Common myeloid progenitor, CD34-positive (primary cell): ENCODE measurements around the gene ITPR3.
A peak's percentile ranks its signal among the peaks of the same experiment; 100 is the strongest.

Experiments
- CTCF ChIA-PET: fragments of 350-600 bp; sonication (Branson Sonifier 250); formaldehyde crosslinking; loops from one replicate; lab custom pipeline; 2021; ENCODE audit warnings: antibody characterized with exemption; lab: Charles Lee
- POLR2A ChIA-PET: fragments of 350-600 bp; sonication (Branson Sonifier 250); formaldehyde crosslinking; loops from one replicate; lab custom pipeline; 2021; ENCODE audit warnings: antibody characterized with exemption; lab: Charles Lee
- DNase-seq, 3 donors: peaks; one replicate each; pipeline versions ENCODE4 v3.0.0 to v3.0.0-alpha.2; 2013
- H3K27ac ChIP-seq, 2 experiments: 1 replicate in 1 of 2; 2 replicates in 1 of 2; pipeline ENCODE4 v1.7.0; 2013; ENCODE audit warnings: inconsistent platforms in 2 of 2, low read length in 2 of 2, mild to moderate bottlenecking in 2 of 2, low read depth in 1 of 2, moderate library complexity in 1 of 2; ENCODE audit not compliant: severe bottlenecking in 2 of 2, insufficient read depth in 1 of 2, poor library complexity in 1 of 2
- H3K27me3 ChIP-seq, 5 experiments: replicated peaks in 2 of 5; 1 replicate in 3 of 5; 2 replicates in 2 of 5; pipeline versions ENCODE4 v1.6.1 to v1.7.0; 2013; ENCODE audit warnings: low read length in 4 of 5, mild to moderate bottlenecking in 2 of 5, moderate library complexity in 2 of 5, inconsistent platforms in 1 of 5; ENCODE audit not compliant: insufficient read depth in 5 of 5, control insufficient read depth in 4 of 5
- H3K36me3 ChIP-seq, 4 experiments: 1 replicate in 2 of 4; 2 replicates in 2 of 4; pipeline versions ENCODE4 v1.6.1 to v1.7.0; 2013; ENCODE audit warnings: low read length in 3 of 4, control low read depth in 1 of 4, mild to moderate bottlenecking in 1 of 4; ENCODE audit not compliant: control insufficient read depth in 4 of 4, insufficient read depth in 4 of 4
- H3K4me1 ChIP-seq, 4 experiments: 1 replicate in 3 of 4; 2 replicates in 1 of 4; pipeline versions ENCODE4 v1.6.1 to v1.7.1; 2013; ENCODE audit warnings: low read length in 3 of 4, mild to moderate bottlenecking in 3 of 4, control low read depth in 1 of 4, inconsistent platforms in 1 of 4, moderate library complexity in 1 of 4; ENCODE audit not compliant: control insufficient read depth in 4 of 4, insufficient read depth in 4 of 4; ENCODE audit errors: control extremely low read depth in 1 of 4
- H3K4me3 ChIP-seq, 7 experiments: 1 replicate in 4 of 7; 2 replicates in 3 of 7; pipeline versions ENCODE4 v1.5.1 to v1.7.0; 2013; ENCODE audit warnings: mild to moderate bottlenecking in 7 of 7, low read length in 6 of 7, moderate library complexity in 6 of 7, inconsistent platforms in 2 of 7, low read depth in 2 of 7, control low read depth in 1 of 7; ENCODE audit not compliant: insufficient read depth in 4 of 7, control insufficient read depth in 1 of 7; ENCODE audit errors: extremely low read depth in 1 of 7
- H3K9me3 ChIP-seq, 5 experiments: 1 replicate in 4 of 5; 2 replicates in 1 of 5; pipeline versions ENCODE4 v1.6.1 to v1.7.1; 2013; ENCODE audit warnings: low read length in 4 of 5, mild to moderate bottlenecking in 2 of 5, inconsistent platforms in 1 of 5, low read depth in 1 of 5, moderate library complexity in 1 of 5; ENCODE audit not compliant: control insufficient read depth in 4 of 5, insufficient read depth in 2 of 5; ENCODE audit errors: control extremely low read depth in 1 of 5
- WGBS: methylation state at CpG from one replicate; pipeline ENCODE4 v1.1.5; 2013; ENCODE audit not compliant: insufficient coverage; 5-methylcytosine and 5-hydroxymethylcytosine counted together

The ITPR3 gene

DNA sequence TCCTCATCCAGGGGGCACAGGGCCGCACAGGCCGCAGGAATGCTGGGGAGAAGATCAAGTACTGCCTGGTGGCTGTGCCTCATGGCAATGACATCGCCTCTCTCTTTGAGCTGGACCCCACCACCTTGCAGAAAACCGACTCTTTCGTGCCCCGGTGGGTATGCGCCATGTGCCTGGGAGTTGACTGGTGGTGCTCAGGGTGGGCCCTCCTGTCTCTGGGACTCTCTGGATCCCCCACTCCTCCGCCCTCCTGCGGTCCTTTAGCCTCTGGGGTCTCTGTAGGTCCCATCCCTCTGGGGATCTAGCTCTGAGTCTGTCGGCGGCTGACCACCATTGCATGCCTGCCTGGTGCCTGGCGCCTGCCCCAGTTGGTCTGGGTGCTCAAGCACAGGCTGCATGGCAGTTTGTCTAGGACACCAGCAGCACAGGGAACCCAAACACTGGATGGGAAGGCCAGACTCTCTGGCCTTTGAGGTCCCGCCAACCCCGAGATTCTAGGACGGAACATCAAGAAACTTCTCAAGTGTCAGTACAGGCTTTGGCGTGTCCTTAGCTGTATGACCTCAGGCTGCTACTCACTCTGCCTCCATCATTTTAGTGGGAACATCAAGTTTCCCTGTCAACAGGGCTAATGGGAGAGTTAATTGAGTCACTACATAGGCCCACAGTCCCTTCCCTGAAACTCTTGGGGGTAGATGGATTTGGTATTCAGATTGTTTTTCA is 42.8 kb downstream of the ITPR3 start:
- no peaks in the 10 kb centered on the region for H3K9me3 ChIP-seq
- H3K36me3 ChIP-seq = peaks cover 0 to 14% (median 2%) of the 10 kb centered on the region in 4 experiments
- 96% methylated on average over 16 of the region's 16 CpGs for WGBS
- H3K4me3 ChIP-seq = no peak overlapping the region
- no peak for DNase-seq
- H3K27ac ChIP-seq = no peak overlapping the region
- ChIA-PET POLR2A (no interaction called here), CTCF (interaction anchor here (1.0 to 4.0 kb wide), 2 partner anchors 37 to 39 kb away, joined by 3 to 17 read pairs; no protein-coding TSS in a partner anchor)
- H3K4me1 ChIP-seq = no peaks in the 10 kb centered on the region
- H3K27me3 ChIP-seq = peaks cover 0 to 2% (median 0%) of the 10 kb centered on the region in 5 experiments

DNA sequence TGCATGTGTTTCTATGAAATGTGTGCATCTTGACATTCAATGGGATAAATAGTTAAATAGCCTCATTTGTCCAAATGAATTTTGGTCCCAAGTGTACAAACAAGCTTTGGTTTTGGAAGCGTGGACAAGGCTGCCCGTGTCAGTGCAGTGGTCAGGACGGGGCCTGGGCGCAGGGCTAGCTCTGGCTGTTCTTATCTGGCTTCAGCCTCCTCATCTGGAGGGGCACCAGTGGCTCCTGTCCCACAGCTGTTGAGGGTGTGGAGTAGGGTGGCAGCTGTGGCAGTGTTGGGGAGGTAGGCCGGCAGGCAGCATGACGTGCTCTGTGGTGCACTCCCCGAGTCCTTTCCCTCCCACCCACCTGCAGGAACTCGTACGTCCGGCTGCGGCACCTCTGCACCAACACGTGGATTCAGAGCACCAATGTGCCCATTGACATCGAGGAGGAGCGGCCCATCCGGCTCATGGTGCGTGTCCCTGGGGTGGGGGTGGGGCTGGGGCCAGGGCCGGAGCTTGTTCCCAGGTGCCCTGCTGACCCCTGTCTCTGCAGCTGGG is 43.5 kb downstream of the ITPR3 start:
- no peaks in the 10 kb centered on the region for H3K9me3 ChIP-seq
- H3K4me3 ChIP-seq = no peak overlapping the region
- peaks cover 0 to 14% (median 3%) of the 10 kb centered on the region in 4 experiments for H3K36me3 ChIP-seq
- CTCF ChIA-PET = interaction anchor here (1.0 to 4.0 kb wide), 3 partner anchors 12 to 38 kb away, joined by 3 to 17 read pairs (median 4); no protein-coding TSS in a partner anchor
- H3K27me3 ChIP-seq = peaks cover 0 to 2% (median 0%) of the 10 kb centered on the region in 5 experiments
- H3K4me1 ChIP-seq = no peaks in the 10 kb centered on the region
- no peak for DNase-seq
- POLR2A ChIA-PET = no interaction called here
- 94% methylated on average over 10 of the region's 17 CpGs for WGBS
- no peak overlapping the region for H3K27ac ChIP-seq

DNA sequence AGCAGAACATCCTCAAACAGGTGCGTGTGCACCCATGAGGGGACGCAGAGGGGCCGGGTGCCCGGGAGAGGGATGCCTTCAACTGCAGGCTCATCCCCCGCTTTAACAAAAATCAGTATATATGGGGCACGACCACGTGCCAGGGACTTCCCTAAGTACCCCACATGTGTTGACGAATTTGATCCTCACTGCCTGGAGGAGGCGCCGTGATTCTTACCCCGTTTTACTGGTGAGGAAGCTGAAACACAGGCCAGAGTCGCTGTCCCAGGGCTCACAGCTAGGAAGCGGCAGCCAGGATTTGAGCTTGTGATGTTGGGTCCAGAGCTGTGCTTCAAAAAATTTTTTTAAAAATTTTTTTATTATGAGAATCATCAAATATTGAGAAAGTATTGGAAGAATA is 44.8 kb downstream of the ITPR3 start:
- Histone ChIP-seq H3K36me3 (peaks cover 0 to 14% (median 3%) of the 10 kb centered on the region in 4 experiments), H3K4me3 (no peak overlapping the region), H3K9me3 (no peaks in the 10 kb centered on the region), H3K27me3 (no peaks in the 10 kb centered on the region), H3K27ac (no peak overlapping the region), H3K4me1 (no peaks in the 10 kb centered on the region)
- WGBS = 91% methylated on average over 11 of the region's 13 CpGs
- CTCF ChIA-PET = interaction anchor here (0.9 to 4.0 kb wide), 7 partner anchors 14 to 102 kb away, joined by 3 to 17 read pairs (median 4); no protein-coding TSS in a partner anchor
- peak; percentile 10 to 37 (median 31) for DNase-seq
- POLR2A ChIA-PET = no interaction called here

DNA sequence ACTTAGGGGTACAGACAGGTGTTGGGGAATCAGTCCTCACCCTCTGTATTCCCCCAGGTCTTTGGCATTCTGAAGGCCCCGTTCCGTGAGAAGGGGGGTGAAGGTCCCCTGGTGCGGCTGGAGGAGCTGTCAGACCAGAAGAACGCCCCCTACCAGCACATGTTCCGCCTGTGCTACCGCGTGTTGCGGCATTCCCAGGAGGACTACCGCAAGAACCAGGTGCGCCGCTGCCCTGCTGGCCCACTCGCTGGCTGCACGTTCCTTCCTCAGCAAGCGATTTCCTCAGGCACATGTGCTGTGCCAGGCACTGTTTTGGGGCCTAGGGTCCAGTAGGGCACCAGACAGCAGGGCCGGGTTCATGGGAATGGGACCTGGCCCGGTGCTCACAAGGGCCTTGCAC is 46.0 kb downstream of the ITPR3 start:
- 98% methylated on average over 16 of the region's 16 CpGs for WGBS
- H3K4me1 ChIP-seq = no peaks in the 10 kb centered on the region
- no peak for DNase-seq
- no peak overlapping the region for H3K27ac ChIP-seq
- H3K9me3 ChIP-seq = no peaks in the 10 kb centered on the region
- H3K4me3 ChIP-seq = no peak overlapping the region
- no peaks in the 10 kb centered on the region for H3K27me3 ChIP-seq
- CTCF ChIA-PET = interaction anchor here (1.0 to 4.0 kb wide), 6 partner anchors 13 to 95 kb away, joined by 3 to 17 read pairs (median 6); no protein-coding TSS in a partner anchor
- POLR2A ChIA-PET = no interaction called here
- H3K36me3 ChIP-seq = peaks cover 0 to 14% (median 3%) of the 10 kb centered on the region in 4 experiments

DNA sequence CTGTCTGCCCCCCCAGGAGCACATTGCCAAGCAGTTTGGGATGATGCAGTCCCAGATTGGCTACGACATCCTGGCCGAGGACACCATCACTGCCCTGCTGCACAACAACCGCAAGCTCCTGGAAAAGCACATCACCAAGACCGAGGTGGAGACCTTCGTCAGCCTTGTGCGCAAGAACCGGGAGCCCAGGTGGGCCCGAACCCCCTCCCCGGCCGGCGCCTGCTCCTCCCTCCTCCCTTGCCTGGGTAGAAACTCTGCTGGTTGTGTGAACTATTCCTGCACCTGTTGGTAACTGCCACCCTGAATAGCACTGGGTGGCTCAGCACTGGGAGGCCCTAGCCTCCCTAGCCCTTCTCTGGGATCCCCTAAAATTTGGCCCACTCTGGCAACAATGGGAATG is 46.7 kb downstream of the ITPR3 start:
- ChIA-PET POLR2A (interaction anchor here (1.2 kb wide), 1 partner anchor 23 kb away, joined by 3 read pairs; no protein-coding TSS in a partner anchor), CTCF (interaction anchor here (1.0 to 4.0 kb wide), 4 partner anchors 15 to 94 kb away, joined by 3 to 17 read pairs (median 8); no protein-coding TSS in a partner anchor)
- no peaks in the 10 kb centered on the region for H3K9me3 ChIP-seq
- H3K4me1 ChIP-seq = no peaks in the 10 kb centered on the region
- 98% methylated on average over 11 of the region's 11 CpGs for WGBS
- no peak for DNase-seq
- no peak overlapping the region for H3K27ac ChIP-seq
- peaks cover 0 to 14% (median 3%) of the 10 kb centered on the region in 4 experiments for H3K36me3 ChIP-seq
- no peak overlapping the region for H3K4me3 ChIP-seq
- H3K27me3 ChIP-seq = no peaks in the 10 kb centered on the region

DNA sequence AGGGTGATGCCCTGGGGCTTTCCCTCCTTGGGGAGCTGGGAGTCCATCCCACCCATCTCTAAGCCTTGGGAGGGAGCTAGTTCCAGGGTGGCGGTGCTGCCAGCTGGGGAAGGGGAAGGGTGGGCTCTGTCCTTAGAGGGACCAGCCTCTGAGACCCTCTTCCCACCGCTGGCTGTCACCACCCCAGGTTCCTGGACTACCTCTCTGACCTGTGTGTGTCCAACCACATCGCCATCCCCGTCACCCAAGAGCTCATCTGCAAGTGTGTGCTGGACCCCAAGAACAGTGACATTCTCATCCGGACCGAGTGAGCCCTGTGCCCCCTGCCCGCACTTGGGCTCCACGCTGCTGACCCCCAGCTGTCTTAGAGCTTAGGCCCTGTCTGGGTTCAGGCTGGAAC is 47.2 kb downstream of the ITPR3 start:
- no peak overlapping the region for H3K27ac ChIP-seq
- WGBS = 96% methylated on average over 7 of the region's 8 CpGs
- peaks cover 0 to 14% (median 3%) of the 10 kb centered on the region in 4 experiments for H3K36me3 ChIP-seq
- H3K4me1 ChIP-seq = no peaks in the 10 kb centered on the region
- H3K9me3 ChIP-seq = no peaks in the 10 kb centered on the region
- ChIA-PET CTCF (interaction anchor here (1.0 to 3.0 kb wide), 4 partner anchors 15 to 94 kb away, joined by 3 to 9 read pairs (median 8); no protein-coding TSS in a partner anchor), POLR2A (interaction anchor here (0.6 to 1.2 kb wide), 2 partner anchors 23 to 71 kb away, joined by 3 read pairs; no protein-coding TSS in a partner anchor)
- DNase-seq = no peak
- no peaks in the 10 kb centered on the region for H3K27me3 ChIP-seq
- H3K4me3 ChIP-seq = no peak overlapping the region
